Endothelial cell of umbilical vein (primary cell): ENCODE data around the gene LYRM1.

ENCODE experiments used
- EZH2 ChIP-seq: IDR thresholded peaks from 2 replicates; pipeline ENCODE4 v1.6.1; 2012; ENCODE audit warnings: borderline replicate concordance, low read depth, mild to moderate bottlenecking, moderate library complexity, low read length, inconsistent platforms; ENCODE audit not compliant: severe bottlenecking
- FOS ChIP-seq: IDR thresholded peaks from 2 replicates; pipeline ENCODE4 v1.6.1; 2011; ENCODE audit warnings: mild to moderate bottlenecking, low read length, moderate library complexity, borderline replicate concordance; ENCODE audit not compliant: insufficient read depth
- POLR2A ChIP-seq: IDR thresholded peaks from 2 replicates; pipeline ENCODE4 v1.6.1; 2012; ENCODE audit warnings: low read depth, mild to moderate bottlenecking, control low read depth, low read length
- POLR2AphosphoS5 ChIP-seq: IDR thresholded peaks from 2 replicates; pipeline ENCODE4 v1.6.1; 2012; ENCODE audit warnings: low read depth, mild to moderate bottlenecking, control low read depth, low read length, moderate library complexity; ENCODE audit not compliant: insufficient read depth
- TF ChIP-seq, protein P1 (sequence below), 2 donors: IDR thresholded peaks; 1 replicate in 1 of 2; 2 replicates in 1 of 2; pipeline ENCODE4 v1.5.1; 2011; ENCODE audit warnings: low read length in 2 of 2, mild to moderate bottlenecking in 2 of 2, moderate library complexity in 2 of 2, control low read depth in 1 of 2, inconsistent platforms in 1 of 2, low read depth in 1 of 2; ENCODE audit not compliant: insufficient read depth in 1 of 2; ENCODE audit errors: extremely low read depth in 1 of 2

DNA sequence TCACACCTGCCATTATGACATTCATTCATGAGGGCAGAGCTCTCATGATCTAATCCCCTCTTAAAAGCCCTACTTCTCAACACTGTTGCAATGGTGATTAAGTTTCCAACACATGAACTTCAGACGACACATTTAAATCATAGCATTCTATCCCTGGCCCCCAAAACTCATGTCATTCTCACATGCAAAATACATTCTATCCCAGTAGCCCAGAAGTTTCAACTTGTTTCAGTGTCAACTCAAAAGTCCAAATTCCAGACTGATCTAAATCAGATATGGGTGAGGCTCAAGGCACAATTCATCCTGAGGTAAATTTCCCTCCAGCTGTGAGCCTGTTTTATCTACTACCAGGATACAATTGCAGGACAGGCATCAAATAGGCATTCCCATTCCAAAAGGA, 25.2 kb downstream of the LYRM1 start:
- TF ChIP-seq POLR2A = no peak
- TF ChIP-seq, protein P1, sequence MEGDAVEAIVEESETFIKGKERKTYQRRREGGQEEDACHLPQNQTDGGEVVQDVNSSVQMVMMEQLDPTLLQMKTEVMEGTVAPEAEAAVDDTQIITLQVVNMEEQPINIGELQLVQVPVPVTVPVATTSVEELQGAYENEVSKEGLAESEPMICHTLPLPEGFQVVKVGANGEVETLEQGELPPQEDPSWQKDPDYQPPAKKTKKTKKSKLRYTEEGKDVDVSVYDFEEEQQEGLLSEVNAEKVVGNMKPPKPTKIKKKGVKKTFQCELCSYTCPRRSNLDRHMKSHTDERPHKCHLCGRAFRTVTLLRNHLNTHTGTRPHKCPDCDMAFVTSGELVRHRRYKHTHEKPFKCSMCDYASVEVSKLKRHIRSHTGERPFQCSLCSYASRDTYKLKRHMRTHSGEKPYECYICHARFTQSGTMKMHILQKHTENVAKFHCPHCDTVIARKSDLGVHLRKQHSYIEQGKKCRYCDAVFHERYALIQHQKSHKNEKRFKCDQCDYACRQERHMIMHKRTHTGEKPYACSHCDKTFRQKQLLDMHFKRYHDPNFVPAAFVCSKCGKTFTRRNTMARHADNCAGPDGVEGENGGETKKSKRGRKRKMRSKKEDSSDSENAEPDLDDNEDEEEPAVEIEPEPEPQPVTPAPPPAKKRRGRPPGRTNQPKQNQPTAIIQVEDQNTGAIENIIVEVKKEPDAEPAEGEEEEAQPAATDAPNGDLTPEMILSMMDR (IDR thresholded peaks at IDR 0.05; ENCODE audit: extremely low read depth in 1 of 2, insufficient read depth in 1 of 2, low read depth in 1 of 2, low read length in 2 of 2) = no peak
- TF ChIP-seq POLR2AphosphoS5 = no peak
- TF ChIP-seq EZH2 = no peak
- no peak for TF ChIP-seq FOS
